ENCODE measurements around the gene CLEC1B.

- TF ChIP-seq POLR2A (IDR thresholded peaks at IDR 0.05; ENCODE audit: low read depth, low read length) = no peak
- TF ChIP-seq POLR2AphosphoS5 (IDR thresholded peaks at IDR 0.05; ENCODE audit: low read depth, low read length) = no peak
Observed at GRCh38 chr12:10025236-10025635, 26.3 kb upstream of the CLEC1B start.

Data from GM12892 (cell line).